AG09309 (cell line): Measurements from ENCODE around the gene DPY19L1.

Experiments
- DNase-seq: peaks from one replicate; pipeline ENCODE4 v3.0.0-alpha.2; 2010; ENCODE audit warnings: low read depth
- H3K4me3 ChIP-seq: 2 replicates; pipeline ENCODE4 v1.5.1; 2011; ENCODE audit warnings: mild to moderate bottlenecking, low read depth, low read length, moderate library complexity; ENCODE audit not compliant: control insufficient read depth
- TF ChIP-seq, protein P1 (sequence below): IDR thresholded peaks from 2 replicates; pipeline ENCODE4 v1.5.1; 2011; ENCODE audit warnings: mild to moderate bottlenecking, low read depth, low read length, inconsistent platforms; ENCODE audit not compliant: insufficient read depth, control insufficient read depth; ENCODE audit errors: missing control alignments

Gene DPY19L1

DNA sequence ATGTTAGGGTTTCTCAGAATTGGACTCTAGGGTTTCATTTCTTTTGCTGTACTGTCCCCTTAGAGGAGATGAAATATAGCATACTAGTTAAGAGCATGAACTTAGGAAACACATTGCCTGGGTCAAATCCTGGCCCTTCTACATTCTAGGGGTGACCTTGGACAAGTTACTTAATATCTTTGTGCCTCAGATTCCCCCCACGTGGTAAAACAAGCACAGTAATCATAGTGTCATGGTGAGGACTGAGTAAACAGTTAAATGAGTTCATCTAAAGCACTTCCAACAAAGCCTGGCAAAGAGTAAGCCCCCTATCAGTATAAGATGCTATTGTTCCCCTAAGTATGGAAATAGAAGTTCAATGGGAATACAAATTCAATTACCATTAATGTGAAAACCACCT, 5.1 kb downstream of the DPY19L1 start:
- no peak overlapping the region for H3K4me3 ChIP-seq
- TF ChIP-seq, protein P1, sequence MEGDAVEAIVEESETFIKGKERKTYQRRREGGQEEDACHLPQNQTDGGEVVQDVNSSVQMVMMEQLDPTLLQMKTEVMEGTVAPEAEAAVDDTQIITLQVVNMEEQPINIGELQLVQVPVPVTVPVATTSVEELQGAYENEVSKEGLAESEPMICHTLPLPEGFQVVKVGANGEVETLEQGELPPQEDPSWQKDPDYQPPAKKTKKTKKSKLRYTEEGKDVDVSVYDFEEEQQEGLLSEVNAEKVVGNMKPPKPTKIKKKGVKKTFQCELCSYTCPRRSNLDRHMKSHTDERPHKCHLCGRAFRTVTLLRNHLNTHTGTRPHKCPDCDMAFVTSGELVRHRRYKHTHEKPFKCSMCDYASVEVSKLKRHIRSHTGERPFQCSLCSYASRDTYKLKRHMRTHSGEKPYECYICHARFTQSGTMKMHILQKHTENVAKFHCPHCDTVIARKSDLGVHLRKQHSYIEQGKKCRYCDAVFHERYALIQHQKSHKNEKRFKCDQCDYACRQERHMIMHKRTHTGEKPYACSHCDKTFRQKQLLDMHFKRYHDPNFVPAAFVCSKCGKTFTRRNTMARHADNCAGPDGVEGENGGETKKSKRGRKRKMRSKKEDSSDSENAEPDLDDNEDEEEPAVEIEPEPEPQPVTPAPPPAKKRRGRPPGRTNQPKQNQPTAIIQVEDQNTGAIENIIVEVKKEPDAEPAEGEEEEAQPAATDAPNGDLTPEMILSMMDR = no peak
- no peak for DNase-seq

GRCh38 chr7:35030848-35031247, 6.4 kb downstream of the DPY19L1 start:
- TF ChIP-seq, protein P1 = no peak
- DNase-seq = no peak
- H3K4me3 ChIP-seq = no peak overlapping the region

- no peak for DNase-seq
- H3K4me3 ChIP-seq = no peak overlapping the region
Measured at GRCh38 chr7:35029311-35029710, 8.0 kb downstream of the DPY19L1 start.

GRCh38 chr7:35026150-35026549, 11.1 kb downstream of the DPY19L1 start:
- TF ChIP-seq, protein P1 = no peak
- H3K4me3 ChIP-seq = no peak overlapping the region
- DNase-seq = no peak

More at GRCh38 chr7:35029311-35029710, 8.0 kb downstream of the DPY19L1 start:
- TF ChIP-seq, protein P1 = no peak

DNA sequence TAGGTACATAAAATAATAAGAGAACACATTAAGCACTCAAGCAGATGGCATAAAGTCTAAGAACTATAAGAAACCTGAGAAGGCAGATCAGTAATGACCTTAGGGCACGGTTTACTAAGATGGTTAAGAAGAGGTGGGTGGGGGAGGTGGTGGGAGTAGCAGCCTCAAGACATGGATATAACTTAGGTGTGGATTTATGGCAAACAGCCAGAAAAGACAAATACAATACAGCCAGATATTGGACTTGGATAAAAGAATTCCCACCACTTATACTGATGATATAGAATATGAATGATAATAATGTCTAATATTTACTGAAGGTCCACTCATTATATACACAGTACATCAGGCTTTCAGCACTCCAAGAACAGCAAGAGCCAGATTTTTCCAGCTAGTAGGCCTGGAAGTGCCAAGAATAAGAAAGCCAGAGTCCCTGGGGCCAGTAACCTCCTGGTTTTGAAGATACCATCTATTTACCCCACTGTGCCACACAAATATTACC, 11.9 kb downstream of the DPY19L1 start:
- DNase-seq = no peak
- H3K4me3 ChIP-seq = no peak overlapping the region
- TF ChIP-seq, protein P1 = no peak

DNA sequence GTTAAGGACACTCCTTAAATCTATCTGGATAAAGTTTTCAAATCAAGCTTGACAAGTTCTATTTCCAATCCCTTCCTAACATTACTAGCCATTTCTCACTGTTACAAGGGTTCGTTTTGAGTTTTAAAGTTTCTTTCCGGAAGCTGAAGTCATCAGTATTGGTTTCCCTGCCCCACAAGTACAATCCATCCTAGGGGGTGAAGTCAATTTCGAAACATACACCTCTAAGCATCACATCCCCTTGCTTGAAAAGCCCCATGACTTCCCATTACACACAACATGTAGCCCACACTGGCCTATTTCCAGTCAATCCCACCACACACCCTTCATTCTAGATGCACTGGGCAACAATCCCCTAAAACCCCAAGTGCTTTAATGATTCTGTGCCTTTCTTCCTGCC, 13.0 kb downstream of the DPY19L1 start:
- H3K4me3 ChIP-seq = no peak overlapping the region
- TF ChIP-seq, protein P1 = no peak
- DNase-seq = no peak

DNA sequence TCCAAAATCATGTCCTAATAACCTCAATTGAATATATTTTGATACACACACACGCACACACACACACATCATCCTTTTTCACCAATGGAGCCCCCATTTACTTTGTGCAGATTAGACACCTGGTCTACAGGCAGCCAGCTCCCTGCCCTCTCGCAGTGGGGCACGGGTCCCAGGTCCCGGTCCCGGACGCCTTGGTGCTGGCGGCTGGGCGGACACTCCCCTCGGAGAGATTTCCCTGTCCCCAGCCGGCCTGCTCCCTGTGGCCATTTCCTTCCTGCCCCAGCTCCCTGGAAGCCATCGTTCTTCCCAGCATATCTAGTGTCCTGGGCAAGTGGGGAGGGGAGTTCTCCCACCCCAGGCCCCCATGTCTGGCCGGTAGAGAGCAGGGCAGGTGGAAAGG, 14.6 kb downstream of the DPY19L1 start:
- DNase-seq = no peak
- H3K4me3 ChIP-seq = no peak overlapping the region
- TF ChIP-seq, protein P1 = no peak
